PC-9 (cell line): ENCODE results near the gene GTPBP10.

Experiments
- EZH2 ChIP-seq: fragments of 200-600 bp; sonication (generic); IDR thresholded peaks from 2 replicates; pipeline ENCODE4 v1.8.0; 2017; ENCODE audit warnings: antibody characterized with exemption, low read depth
- TF ChIP-seq, protein P1 (sequence below): fragments of 200-600 bp; sonication (generic); conservative IDR thresholded peaks from 2 replicates; pipeline ENCODE4 v1.6.1; 2017; ENCODE audit warnings: mixed run types, antibody characterized with exemption, mild to moderate bottlenecking, moderate library complexity

DNA sequence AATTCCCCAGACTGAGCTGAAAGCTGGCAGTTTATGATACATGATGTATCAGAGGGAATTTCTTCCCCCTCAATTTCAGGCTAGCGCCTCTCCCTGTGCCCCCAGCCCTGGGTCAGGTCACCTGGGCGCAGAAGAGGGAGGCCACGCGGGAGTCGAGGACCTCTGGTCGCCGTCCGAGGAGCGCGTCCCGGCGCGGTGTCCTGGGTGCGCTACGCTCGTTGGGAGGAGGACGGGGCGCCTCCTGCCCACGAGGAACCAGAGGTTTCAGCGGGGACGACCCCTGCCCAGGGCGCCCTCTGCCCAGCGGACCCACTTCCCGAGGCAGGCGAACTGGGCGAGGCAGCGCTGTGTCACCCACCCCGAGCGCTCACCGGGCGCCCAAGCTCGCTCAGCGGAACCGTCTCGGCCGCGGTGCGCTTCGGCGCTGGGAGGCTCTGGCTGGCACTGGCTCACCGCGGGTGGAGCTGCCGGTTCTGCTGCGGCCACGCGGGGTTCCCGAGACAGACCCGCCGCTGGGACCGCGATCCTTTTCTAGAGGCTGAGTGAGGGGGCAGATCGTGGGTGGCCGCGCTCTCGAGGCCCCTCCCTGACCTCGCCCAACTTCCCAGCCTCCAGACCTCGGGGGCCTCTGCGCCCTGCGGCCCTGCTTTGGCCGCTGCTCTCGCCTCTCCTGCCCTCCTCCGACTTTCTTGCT lies 25.6 kb upstream of the GTPBP10 start, which contains the start of gene FAM237B:
- TF ChIP-seq, protein P1, sequence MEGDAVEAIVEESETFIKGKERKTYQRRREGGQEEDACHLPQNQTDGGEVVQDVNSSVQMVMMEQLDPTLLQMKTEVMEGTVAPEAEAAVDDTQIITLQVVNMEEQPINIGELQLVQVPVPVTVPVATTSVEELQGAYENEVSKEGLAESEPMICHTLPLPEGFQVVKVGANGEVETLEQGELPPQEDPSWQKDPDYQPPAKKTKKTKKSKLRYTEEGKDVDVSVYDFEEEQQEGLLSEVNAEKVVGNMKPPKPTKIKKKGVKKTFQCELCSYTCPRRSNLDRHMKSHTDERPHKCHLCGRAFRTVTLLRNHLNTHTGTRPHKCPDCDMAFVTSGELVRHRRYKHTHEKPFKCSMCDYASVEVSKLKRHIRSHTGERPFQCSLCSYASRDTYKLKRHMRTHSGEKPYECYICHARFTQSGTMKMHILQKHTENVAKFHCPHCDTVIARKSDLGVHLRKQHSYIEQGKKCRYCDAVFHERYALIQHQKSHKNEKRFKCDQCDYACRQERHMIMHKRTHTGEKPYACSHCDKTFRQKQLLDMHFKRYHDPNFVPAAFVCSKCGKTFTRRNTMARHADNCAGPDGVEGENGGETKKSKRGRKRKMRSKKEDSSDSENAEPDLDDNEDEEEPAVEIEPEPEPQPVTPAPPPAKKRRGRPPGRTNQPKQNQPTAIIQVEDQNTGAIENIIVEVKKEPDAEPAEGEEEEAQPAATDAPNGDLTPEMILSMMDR, result no peak
- no peak for TF ChIP-seq EZH2
